Skeletal muscle tissue (tissue), 4 donors: ENCODE data around the gene CDKN2C. TPM values are rescaled to one million over a fixed set of nuclear protein-coding genes. Genes with fewer than 3 reads are reported as not detected.
A peak's percentile ranks its signal among the peaks of the same experiment; 100 is the strongest.

Experiments
- H3K27ac ChIP-seq: one replicate; pipeline ENCODE4 v1.7.0; 2013; ENCODE audit warnings: mild to moderate bottlenecking, low read depth, low read length, inconsistent platforms
- H3K27me3 ChIP-seq, 3 donors: one replicate each; pipeline ENCODE4 v1.7.0; 2013; ENCODE audit warnings: low read length in 3 of 3; ENCODE audit not compliant: control insufficient read depth in 3 of 3, insufficient read depth in 3 of 3
- H3K36me3 ChIP-seq, 3 donors: one replicate each; pipeline ENCODE4 v1.7.0; 2013; ENCODE audit warnings: low read length in 3 of 3; ENCODE audit not compliant: control insufficient read depth in 3 of 3, insufficient read depth in 3 of 3
- H3K4me1 ChIP-seq, 3 donors: one replicate each; pipeline ENCODE4 v1.7.0; 2013; ENCODE audit warnings: low read length in 3 of 3, mild to moderate bottlenecking in 3 of 3; ENCODE audit not compliant: control insufficient read depth in 3 of 3, insufficient read depth in 3 of 3
- H3K4me3 ChIP-seq, 3 donors: one replicate each; pipeline ENCODE4 v1.7.0; 2013; ENCODE audit warnings: low read length in 3 of 3
- H3K9ac ChIP-seq, 3 donors: one replicate each; pipeline ENCODE4 v1.7.0; 2013; ENCODE audit warnings: low read length in 3 of 3, mild to moderate bottlenecking in 3 of 3, moderate library complexity in 2 of 3, low read depth in 1 of 3
- H3K9me3 ChIP-seq, 3 donors: one replicate each; pipeline ENCODE4 v1.7.0; 2013; ENCODE audit warnings: low read length in 3 of 3; ENCODE audit not compliant: control insufficient read depth in 3 of 3
- total RNA-seq: library from RNA; depleted of rRNA; stranded (reverse); fragments of >200 nt; gene quantifications from one replicate; pipeline ENCODE4 v1.2.3, GENCODE V29; 2014
- donor health status: Osteomylitis.

The CDKN2C gene
- total RNA-seq, 1 donor from 2014 or later = 16.2 TPM

DNA sequence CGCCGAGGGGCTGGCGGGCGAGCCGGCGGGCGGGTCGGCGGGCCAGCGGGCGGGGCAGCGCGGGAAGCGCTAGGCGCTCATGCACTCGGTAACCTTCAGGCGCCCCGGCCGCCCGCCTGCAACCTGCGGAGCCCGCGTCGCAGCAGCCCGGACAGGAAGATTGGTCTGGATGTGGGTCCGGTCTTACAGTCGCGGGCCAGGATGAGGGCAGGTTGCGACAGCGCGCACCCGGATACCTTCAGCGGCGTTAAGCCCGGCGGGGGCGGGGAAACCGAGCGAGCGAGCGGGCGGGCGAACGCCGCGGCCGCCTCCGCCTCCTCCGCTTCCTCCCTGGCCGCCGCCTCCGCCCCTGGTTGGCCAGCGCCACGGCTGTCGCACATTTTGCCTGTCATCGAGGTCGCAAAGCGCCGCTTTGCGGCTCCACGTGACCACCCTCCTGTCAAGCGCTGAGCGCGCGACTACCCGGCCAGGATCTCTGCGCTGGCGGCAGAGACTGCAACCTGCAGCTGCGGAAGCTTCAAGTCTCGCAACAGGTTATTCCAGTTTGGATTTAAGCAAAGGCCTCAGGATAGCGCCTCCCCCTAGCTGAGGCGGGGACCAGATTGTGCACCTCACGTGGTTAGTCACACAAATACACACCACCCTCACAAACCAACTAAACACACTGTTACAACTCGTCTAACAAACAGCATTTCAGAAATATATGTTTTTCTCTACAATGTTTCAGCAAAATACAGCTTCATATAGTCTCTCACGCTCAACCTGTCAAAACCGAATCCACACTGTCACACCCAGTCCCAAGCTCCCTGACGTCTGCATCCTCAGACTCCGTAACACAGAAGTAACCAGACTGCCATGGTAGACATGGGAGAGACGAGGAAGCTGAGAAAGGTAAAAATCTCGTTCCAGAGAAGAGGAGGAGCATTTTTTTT lies 9.9 kb upstream of the CDKN2C start, which contains the start of gene FAF1:
Gene FAF1 (minus strand): TSS at position 355 of the 932 bp plus-strand sequence. CDS start 456 bp downstream, outside the sequence.
- Histone ChIP-seq H3K27ac (peak within 1 kb of the TSS; percentile 89), H3K27me3 (no peaks in the 10 kb centered on the region), H3K36me3 (no peaks in the 10 kb centered on the region), H3K9ac (peak within 1 kb of the TSS; percentile 81 to 95 (median 95)), H3K9me3 (no peaks in the 10 kb centered on the region), H3K4me1 (peaks cover 8 to 13% (median 9%) of the 10 kb centered on the region in 3 donors), H3K4me3 (peak within 1 kb of the TSS; percentile 94 to 98 (median 98))

DNA sequence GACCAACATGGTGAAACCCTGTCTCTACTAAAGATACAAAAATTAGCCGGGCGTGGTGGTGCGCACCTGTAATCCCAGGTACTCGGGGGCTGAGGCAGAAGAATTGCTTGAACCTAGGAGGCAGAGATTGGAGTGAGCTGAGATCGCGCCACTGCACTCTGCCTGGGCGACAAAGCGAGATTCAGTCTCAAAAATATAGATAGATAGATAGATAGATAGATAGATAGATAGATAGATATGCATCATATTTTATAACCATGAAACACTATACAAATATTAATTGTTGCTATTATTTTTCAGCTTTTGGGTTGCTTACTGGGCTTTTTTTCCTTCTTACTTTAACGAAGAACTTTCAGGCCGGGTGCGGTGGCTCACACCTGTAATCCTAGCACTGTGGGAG lies 5.2 kb upstream of the CDKN2C start:
- Histone ChIP-seq H3K36me3 (no peaks in the 10 kb centered on the region), H3K9ac (no peak overlapping the region), H3K4me1 (peaks cover 4 to 11% (median 9%) of the 10 kb centered on the region in 3 donors), H3K27me3 (no peaks in the 10 kb centered on the region), H3K27ac (no peak overlapping the region), H3K4me3 (no peak overlapping the region), H3K9me3 (no peaks in the 10 kb centered on the region)

DNA sequence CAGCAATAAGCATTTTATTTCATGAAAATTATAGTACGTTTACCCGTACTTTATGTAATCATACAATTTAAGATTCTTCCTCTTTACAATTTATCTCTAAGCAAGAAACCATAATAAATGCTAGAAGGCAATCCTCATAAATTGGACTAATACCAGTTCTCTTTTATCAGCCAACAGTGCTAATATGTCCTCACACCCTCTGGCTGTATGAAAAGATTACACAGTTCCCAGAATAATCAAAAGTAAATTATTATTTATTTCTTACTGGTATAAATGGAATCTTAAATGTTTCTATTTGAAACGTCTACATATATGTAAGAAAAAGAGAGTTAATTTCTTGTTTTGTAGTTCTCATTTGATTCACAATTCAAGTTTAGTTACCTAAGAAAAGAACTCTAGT lies 3.1 kb upstream of the CDKN2C start:
- Histone ChIP-seq H3K4me1 (peaks cover 0 to 23% (median 12%) of the 10 kb centered on the region in 3 donors), H3K27me3 (no peaks in the 10 kb centered on the region), H3K9me3 (no peaks in the 10 kb centered on the region), H3K4me3 (peak overlapping the region in 2 of 3 donors; percentile 98 to 99), H3K36me3 (no peaks in the 10 kb centered on the region), H3K27ac (peak overlapping the region; percentile 96), H3K9ac (peak overlapping the region; percentile 34 to 95 (median 95))

DNA sequence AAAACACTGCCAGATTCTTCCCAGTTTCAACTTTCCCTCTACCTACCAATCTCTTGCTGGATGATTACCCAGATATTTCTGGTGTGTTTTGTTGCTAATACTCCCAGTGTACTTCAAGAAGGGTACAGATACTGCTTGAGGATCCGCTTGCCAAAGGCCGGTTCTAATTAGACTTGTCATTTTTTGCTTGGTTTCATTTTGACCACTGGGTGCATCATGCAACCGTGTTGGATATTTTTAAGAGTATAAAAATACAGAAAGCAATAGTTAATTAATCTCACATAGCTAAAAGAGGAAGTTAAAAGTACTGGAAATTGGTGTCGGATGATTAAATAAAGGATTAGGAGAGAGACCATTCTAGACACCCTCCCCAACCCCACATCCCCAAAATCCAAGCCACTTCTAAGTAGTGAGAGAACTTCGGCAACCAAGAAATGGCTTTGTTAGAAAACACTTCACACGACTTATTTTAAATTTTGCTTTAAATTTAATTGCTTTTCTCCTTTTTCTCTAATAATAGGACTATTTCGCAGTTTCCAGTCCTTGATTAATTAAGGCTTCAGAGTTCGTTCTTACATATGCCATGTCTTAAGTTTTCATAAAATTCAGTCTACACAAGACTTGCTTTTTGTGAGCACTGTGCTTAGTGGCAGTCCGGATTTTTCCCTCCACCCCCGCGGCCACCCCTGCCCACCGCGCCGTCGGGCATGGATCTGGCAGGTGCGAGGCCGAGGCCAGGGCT lies 2.5 kb upstream of the CDKN2C start:
- peaks cover 0 to 23% (median 12%) of the 10 kb centered on the region in 3 donors for H3K4me1 ChIP-seq
- H3K27me3 ChIP-seq = no peaks in the 10 kb centered on the region
- peak overlapping the region; percentile 95 to 99 (median 98) for H3K4me3 ChIP-seq
- H3K9ac ChIP-seq = peak overlapping the region; percentile 34 to 95 (median 95)
- H3K27ac ChIP-seq = peak overlapping the region; percentile 96
- H3K36me3 ChIP-seq = no peaks in the 10 kb centered on the region
- H3K9me3 ChIP-seq = no peaks in the 10 kb centered on the region

DNA sequence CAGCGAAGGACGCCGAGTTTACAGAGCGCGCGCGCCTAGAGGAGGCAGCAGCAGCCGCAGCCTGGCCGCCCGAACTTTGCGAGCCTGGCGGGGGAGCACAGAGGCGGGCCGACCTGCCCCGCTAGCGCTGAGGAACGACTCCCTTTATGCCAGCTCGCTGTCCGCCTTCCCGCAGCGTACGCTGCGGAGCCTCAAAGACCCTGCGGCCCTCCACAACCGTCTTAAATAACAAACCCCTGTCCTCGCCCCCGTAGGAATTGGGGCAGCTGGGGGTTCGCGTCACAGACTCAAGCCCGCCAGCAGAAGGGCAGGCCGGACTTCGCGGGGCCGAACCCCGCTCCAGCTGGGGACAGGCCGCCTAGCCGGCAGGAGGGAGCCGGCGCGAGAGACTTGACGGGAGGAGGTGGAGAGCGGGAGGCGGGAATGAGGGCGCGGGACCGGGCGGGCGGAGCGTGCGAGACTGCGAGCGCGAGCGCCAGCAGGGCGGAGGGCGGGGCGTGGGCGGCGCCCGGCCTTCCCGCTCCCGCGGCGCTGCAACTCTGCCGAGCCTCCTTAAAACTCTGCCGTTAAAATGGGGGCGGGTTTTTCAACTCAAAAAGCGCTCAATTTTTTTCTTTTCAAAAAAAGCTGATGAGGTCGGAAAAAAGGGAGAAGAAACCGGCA lies 1.8 kb upstream of the CDKN2C start:
- H3K4me3 ChIP-seq = peak overlapping the region; percentile 95 to 99 (median 98)
- H3K27ac ChIP-seq = peak overlapping the region; percentile 96
- peak overlapping the region; percentile 95 to 98 (median 95) for H3K9ac ChIP-seq
- peaks cover 0 to 23% (median 15%) of the 10 kb centered on the region in 3 donors for H3K4me1 ChIP-seq
- H3K27me3 ChIP-seq = no peaks in the 10 kb centered on the region
- no peaks in the 10 kb centered on the region for H3K9me3 ChIP-seq
- no peaks in the 10 kb centered on the region for H3K36me3 ChIP-seq

DNA sequence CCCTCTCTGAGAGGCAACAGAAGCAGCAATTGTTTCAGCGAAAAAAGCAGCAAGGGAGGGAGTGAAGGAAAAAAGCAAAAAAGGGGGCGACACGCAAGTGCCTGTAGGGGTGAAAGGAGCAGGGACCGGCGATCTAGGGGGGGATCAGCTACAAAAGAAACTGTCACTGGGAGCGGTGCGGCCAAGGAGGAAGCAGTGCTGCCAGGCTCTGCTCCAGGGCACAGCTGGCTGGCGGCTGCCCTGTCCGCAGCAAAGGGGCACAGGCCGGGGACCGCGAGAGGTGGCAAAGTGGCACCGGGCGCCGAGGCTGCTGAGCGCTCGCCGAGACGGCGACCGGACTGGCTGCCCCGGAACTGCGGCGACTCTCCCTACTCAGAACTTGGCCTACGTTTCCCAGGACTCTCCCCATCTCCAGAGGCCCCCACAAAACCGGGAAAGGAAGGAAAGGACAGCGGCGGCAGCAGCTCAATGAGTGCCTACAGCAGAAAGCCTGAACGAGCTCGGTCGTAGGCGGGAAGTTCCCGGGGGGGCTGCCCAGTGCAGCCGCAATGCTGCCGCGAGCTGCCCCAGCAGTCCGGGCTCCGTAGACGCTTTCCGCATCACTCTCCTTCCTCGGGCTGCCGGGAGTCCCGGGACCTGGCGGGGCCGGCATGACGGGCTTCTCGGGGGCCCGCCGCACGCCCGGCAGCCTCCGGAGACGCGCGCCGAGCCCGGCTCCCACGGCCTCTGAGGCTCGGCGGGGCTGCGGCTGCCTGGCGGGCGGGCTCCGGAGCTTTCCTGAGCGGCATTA lies 1.0 kb upstream of the CDKN2C start:
- Histone ChIP-seq H3K4me3 (peak overlapping the region; percentile 95 to 99 (median 98)), H3K9me3 (no peaks in the 10 kb centered on the region), H3K27ac (peak overlapping the region; percentile 96), H3K9ac (peak overlapping the region; percentile 95 to 98 (median 95)), H3K4me1 (peaks cover 0 to 23% (median 19%) of the 10 kb centered on the region in 3 donors), H3K36me3 (no peaks in the 10 kb centered on the region), H3K27me3 (no peaks in the 10 kb centered on the region)

DNA sequence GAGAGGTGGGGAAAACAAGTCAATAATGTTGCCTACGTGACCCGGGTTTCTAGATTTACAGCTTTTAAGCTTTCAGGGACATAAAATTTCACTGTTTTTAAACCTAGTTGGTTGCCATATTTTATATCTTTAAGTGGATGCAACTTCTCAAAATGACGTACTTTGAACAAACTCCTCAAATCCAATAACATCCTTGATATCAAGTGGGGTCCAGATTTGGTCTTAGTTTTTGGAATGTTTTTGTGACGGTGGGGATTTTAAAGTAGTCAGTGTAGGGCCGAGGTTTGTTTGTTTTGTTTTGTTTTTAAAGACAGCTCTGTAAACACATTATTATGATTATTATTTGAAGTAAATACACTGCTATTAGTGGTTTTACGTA lies 453 bp downstream of the CDKN2C start:
- H3K9ac ChIP-seq = peak overlapping the region; percentile 95 to 98 (median 95)
- H3K4me1 ChIP-seq = peaks cover 0 to 23% (median 19%) of the 10 kb centered on the region in 3 donors
- H3K36me3 ChIP-seq = no peaks in the 10 kb centered on the region
- H3K27me3 ChIP-seq = no peaks in the 10 kb centered on the region
- H3K9me3 ChIP-seq = no peaks in the 10 kb centered on the region
- peak overlapping the region; percentile 95 to 99 (median 98) for H3K4me3 ChIP-seq
- peak overlapping the region; percentile 96 for H3K27ac ChIP-seq

DNA sequence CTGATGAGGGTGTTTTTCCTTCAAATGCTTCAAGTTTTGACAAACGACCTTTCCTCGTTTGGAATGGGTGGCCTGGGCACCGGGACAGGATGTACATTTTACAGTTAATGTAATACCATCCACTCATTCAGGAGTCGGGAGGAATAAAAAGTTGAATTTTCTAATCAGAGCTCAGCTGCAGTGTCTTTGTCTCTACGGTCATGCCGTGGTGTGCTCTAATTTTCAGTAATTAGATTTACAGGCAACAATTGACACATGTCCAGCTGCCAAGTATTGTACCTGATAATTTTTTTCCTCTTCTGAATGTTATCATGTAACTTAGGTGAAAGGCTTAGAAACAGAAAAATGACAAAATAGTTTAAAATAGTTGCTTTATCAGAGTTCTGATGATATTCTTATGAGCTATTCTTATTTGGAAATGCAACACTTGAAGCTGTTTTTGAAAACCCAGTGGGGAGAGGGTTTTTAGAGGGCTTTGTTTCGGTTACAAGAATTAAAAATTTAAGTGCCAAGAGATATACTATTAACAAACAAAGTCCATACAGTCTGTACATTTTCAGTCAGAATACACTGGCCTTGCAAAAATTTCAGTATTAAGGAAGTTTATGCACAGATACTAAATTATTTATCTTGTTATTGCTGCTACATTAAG lies 1.0 kb downstream of the CDKN2C start:
- Histone ChIP-seq H3K36me3 (no peaks in the 10 kb centered on the region), H3K4me1 (peaks cover 0 to 23% (median 19%) of the 10 kb centered on the region in 3 donors), H3K9ac (peak overlapping the region; percentile 95 to 98 (median 95)), H3K9me3 (no peaks in the 10 kb centered on the region), H3K27me3 (no peaks in the 10 kb centered on the region), H3K27ac (peak overlapping the region; percentile 96), H3K4me3 (peak overlapping the region; percentile 95 to 99 (median 98))
